HL-60/S4 (cell line): ENCODE results near the gene NDFIP2.
"Not testable (repeated sequence)": the region's sequence is repeated elsewhere in the genome, so short reads cannot be mapped to it uniquely, and the experiment has no call there.

Experiments
- in situ Hi-C: fragments of 300-500 bp; cut with MboI; formaldehyde crosslinking; loops from 2 replicates; pipeline ENCODE4 v1.14.3; 2022; ENCODE audit warnings: low sequenced_read_pairs

Gene NDFIP2

DNA sequence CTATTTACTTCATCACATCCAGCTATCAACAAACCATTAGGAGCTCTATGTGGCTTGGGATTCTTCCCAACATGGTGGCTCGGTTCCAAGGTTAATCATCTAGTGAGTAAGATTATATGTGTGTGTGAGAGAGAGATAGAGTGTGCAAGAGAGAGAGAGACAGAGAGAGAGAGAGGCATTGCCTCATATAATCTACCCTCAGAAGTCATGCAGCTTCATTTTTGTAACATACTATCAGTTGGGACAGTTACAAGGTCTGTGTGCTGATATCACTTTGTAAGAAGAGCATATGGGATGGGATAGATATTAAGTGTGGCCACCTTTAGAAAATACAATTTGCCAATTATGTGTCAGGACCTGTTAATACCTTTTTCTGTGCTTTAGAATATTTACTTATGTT lies 104.1 kb downstream of the NDFIP2 start:
- in situ Hi-C loops: no loop called here

DNA sequence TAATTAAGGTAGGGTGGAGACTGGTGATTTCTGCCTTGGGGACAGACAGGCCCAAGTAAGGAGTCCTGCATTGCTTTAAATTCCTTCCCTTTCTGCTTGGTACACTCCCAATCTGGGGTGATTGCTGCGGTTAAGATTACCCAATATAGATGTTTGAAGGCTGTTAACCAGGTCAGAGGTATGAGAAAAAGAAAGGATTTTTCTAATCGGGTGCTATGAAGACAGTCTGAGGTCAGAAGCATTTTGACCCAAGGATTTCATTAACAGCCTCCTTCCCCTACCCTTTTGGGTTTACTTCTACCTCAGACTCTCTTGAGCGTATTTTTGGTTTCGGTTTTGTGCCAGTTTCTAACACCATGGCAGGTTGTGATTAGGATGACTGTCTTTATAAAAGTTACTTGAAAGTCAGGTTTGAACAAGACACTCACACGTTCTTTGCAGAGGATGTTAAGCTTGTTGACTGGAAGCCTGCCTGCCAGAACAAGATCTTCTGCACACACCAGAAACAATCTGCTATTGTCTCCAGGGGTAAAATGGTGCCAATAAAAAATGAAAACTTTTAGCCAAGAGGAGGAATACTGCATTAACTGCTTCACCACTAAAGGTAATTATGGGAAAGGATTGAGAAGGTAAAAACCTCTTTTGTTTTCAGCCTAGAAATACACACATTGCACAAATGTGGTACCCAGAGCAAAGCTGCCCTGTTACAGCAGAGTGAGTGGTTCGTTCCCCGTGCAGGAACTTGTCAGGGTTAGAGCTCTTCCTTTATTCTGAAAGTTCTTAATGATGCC lies 108.8 kb downstream of the NDFIP2 start:
- in situ Hi-C loops: no loop called here

DNA sequence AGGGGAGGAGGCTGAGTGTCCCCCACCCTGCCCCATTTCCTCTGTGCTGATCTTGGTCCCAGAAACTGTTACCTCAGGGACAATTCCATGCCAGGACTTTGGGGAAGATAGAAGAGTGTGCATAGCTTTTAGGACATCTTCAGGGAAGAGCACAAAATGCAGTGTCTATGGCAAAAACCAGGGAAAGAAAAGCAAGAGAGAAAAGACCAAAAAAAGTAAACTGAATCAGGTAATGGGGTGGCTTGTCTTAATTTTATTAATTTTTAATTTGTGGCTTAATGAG lies 109.4 kb downstream of the NDFIP2 start:
- in situ Hi-C loops: no loop called here

DNA sequence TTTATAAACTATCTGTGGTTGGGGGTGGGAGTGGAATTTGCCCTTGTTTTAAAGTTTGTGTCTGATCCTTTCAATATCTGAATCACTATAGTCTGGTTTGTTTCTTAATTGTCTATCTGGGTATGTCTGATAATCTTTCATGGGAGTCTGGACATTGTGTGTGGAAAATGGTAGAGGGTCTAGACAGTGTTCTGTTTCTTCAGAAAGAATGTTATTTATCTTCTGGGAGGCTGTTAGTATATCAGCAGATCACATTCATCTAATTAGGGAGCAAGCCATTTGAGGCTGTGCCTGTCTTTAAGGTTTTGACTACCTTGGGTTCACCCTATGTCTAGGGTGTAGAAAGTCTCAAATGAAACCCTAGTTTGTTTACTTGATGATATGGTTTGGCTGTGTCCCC lies 110.5 kb downstream of the NDFIP2 start:
- in situ Hi-C loops: no loop called here

DNA sequence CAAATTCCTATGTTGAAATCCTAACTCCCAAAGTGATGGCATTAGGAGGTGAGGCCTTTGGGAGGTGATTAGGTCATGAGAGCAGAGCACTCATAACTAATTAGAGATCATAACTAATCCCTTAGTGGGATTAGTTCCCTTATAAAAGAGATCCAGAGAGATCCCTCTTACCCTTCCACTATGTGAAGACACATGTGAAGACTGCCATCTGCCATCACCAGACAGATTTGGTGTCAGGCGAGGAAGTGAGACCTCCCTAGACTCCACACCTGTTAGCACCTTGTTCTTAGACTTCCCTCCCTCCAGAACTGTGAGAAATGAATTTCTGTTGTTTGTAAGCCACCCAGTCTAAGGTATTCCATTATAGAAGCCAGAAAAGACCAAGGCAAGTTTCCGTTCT lies 112.2 kb downstream of the NDFIP2 start:
- in situ Hi-C loops: no loop called here

DNA sequence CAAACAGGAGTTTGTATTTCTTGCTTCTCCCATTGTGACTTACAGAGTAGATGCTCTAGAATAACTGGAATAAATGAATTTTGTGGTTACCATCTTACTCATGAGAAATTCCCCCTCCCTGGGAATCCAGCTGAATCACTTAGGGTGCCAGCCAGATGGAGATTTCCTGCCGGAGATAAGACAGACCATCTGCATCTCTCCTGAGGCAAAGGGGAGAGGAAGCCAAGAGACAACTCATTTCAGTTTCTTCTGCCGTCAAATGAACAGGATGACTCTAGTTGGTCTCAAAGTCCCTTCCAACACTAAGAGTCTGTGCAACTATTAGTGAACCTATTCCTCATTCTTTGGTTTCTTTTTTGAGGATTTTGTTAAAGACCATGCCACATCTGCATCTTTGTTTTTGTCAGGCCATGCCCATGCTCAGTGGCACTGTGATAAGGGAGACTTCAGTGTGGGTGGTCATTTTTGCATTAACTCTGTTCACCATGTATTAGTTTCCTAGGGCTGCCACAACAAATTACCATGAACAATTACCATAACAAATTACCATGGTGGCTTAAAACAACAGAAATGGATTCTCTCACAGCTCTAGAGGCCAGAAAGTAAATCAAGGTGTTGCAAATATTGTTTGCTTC lies 112.8 kb downstream of the NDFIP2 start:
- in situ Hi-C loops: no loop called here

DNA sequence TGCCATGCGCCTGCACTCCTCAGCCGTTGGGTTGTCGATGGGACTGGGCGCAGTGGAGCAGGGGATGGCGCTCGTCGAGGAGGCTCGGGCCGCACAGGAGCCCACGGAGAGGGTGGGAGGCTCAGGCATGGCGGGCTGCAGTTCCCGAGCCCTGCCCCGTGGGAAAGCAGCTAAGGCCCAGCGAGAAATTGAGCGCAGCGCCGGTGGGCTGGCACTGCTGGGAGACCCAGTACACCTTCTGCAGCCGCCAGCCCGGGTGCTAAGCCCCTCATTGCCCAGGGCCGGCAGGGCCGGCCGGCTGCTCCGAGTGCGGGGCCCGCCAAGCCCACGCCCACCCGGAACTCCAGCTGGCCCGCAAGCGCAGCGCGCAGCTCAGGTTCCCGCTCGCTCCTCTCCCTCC lies 119.2 kb downstream of the NDFIP2 start:
- in situ Hi-C loops: not testable (repeated sequence)

DNA sequence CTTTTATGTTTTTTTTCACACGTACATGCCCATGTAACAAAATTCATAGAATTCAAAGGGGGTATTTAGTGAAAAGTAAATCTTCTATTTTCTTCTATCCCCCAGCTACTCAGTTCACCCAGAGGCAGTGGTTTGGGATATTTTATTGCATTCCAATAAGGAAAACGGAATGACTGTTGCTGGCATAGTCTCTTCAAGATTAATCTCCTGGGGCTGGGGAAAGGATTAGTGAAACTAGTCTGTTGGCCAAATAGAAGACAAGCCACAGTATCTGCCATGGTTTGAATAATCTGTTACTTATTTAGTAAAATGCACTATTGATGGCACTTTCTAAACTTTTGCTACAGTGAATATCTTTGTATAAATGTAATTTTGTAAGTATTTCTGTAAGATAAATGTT lies 122.0 kb downstream of the NDFIP2 start:
- in situ Hi-C loops: no loop called here

DNA sequence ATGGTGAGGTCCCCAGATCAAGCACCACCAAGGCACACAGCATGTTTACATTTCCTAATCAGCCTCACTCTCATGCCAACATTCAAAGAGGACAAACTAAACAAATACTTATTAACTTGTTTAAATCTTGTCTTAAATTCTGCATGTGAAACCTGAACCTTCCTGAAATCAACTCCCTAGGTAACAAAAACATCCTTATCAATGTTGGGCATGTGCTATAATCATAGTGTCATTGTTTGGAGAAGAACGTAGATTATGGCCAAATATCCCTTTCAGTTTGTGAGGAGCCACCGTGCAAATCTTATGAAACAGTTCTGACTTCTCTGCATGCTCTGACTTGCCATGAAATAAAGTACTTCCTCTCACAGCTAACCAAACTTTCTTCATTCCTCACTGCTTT lies 123.8 kb downstream of the NDFIP2 start:
- in situ Hi-C loops: no loop called here
